Suppressor macrophage treated with lipopolysaccharide for 4 hours (primary cell): ENCODE results near the gene AKAP8.
"Not testable (repeated sequence)": the region's sequence is repeated elsewhere in the genome, so short reads cannot be mapped to it uniquely, and the experiment has no call there.

Source experiments
- DNase-seq: peaks from one replicate; pipeline ENCODE4 v3.0.0-alpha.2; 2020

AKAP8 gene

GRCh38 chr19:15372470-15372869, 7.1 kb downstream of the AKAP8 start:
- DNase-seq, result peak; percentile 11

GRCh38 chr19:15371786-15372380, 7.7 kb downstream of the AKAP8 start:
- DNase-seq, result no peak

- DNase-seq, result no peak
These were observed 8.5 kb downstream of the AKAP8 start for GRCh38 chr19:15371119-15371518.

GRCh38 chr19:15369594-15369891, 10.0 kb downstream of the AKAP8 start:
- DNase-seq, result no peak

GRCh38 chr19:15368798-15369593, 10.6 kb downstream of the AKAP8 start:
- no peak for DNase-seq

- DNase-seq, result no peak
These were observed 11.4 kb downstream of the AKAP8 start for GRCh38 chr19:15368051-15368632.

- DNase-seq, result peak; percentile 54
These were observed 12.1 kb downstream of the AKAP8 start for GRCh38 chr19:15367439-15367838.

- DNase-seq, result no peak
These were observed 14.3 kb downstream of the AKAP8 start for GRCh38 chr19:15365264-15365663.

- not testable (repeated sequence) for DNase-seq
These were observed 15.8 kb downstream of the AKAP8 start for GRCh38 chr19:15363791-15364190.

- not testable (repeated sequence) for DNase-seq
These were observed 16.5 kb downstream of the AKAP8 start for GRCh38 chr19:15363048-15363447.

- DNase-seq, result peak; percentile 6
These were observed 19.6 kb downstream of the AKAP8 start for GRCh38 chr19:15360015-15360414.

- DNase-seq, result peak; percentile 11
These were observed 20.7 kb downstream of the AKAP8 start for GRCh38 chr19:15358918-15359317.

- no peak for DNase-seq
These were observed 21.7 kb downstream of the AKAP8 start for GRCh38 chr19:15357906-15358305.

- DNase-seq, result no peak
These were observed 24.9 kb downstream of the AKAP8 start for GRCh38 chr19:15354566-15355296.

GRCh38 chr19:15353908-15354307, 25.7 kb downstream of the AKAP8 start:
- no peak for DNase-seq

- not testable (repeated sequence) for DNase-seq
These were observed 27.1 kb downstream of the AKAP8 start for GRCh38 chr19:15352535-15352934.

- DNase-seq, result not testable (repeated sequence)
These were observed 38.3 kb downstream of the AKAP8 start for GRCh38 chr19:15341328-15341727.

GRCh38 chr19:15340086-15340485, 39.5 kb downstream of the AKAP8 start:
- no peak for DNase-seq

GRCh38 chr19:15337202-15337601, 42.4 kb downstream of the AKAP8 start:
- DNase-seq, result no peak

GRCh38 chr19:15335992-15336391, 43.6 kb downstream of the AKAP8 start:
- DNase-seq, result not testable (repeated sequence)

GRCh38 chr19:15332311-15332996, 47.1 kb downstream of the AKAP8 start, which contains the start of gene BRD4:
Gene BRD4, minus strand, starts transcription at chr19:15332539. Its CDS starts 59,440 bp downstream, at chr19:15273099.
- DNase-seq, result peak; percentile 82

- DNase-seq, result peak; percentile 73
These were observed 47.9 kb downstream of the AKAP8 start for GRCh38 chr19:15331419-15332310.
